GM18861 (cell line): ENCODE measurements around the gene PAM16.

Source experiments
- ATAC-seq: cut with Tn5 transposase; IDR thresholded peaks from one replicate; pipeline ENCODE4 v1.9.1; 2021; ENCODE audit not compliant: unreplicated experiment

PAM16 gene

DNA sequence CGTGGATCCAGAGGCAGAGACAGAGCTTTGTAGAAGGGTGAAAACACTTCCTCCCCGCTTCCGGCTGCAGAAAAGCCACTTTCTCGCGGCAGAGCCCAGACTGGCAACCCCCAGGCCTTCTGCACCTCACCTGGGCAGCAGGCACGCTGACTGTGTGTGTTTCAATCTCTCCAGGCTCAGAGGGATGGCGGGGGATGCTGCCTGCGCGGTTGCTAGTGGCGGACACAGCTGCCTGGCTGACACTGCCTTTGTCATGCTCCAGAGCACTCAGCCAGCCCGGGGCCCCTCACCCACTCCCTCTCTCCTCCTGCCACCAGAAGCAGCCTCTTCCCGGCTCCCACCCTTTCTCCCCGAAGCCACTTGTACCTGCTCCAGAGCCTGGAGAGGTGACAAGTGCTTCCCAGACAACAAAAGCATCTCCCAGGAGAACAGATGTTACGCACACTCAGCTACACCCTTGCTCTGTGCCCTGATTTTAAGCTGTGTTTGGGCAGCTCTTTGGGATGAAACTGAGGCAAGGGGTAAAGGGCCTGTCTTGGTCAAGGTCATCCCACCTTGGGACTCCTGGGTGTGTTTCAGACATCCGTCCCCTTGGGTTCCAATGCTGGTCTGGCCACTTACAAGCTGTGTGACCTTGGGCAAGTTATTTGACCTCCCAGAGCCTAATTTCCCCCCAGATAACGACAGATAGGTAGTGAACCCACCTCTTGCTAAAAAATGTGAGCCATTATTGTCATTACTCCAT, 44.5 kb downstream of the PAM16 start:
- ATAC-seq: no peak

DNA sequence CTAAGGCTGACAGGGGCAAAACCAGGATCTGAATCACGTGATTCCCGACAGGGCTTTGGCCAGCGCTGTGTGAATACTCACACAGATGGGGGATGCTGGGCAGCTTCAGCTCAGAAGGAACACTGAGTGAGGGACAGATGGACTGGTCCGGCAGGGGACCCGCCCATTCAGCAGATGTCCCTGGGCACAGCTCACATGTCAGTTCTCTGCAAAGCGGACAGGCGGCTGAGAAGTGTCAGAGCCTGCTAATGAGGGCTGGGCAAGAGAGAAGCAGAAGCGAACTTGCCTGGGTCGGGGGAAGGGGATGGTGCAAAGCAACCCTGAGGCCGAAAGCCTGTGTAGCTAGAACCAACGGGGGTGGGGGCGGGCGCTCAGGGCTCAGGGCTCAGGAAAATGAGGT, 47.1 kb downstream of the PAM16 start:
- no peak for ATAC-seq

DNA sequence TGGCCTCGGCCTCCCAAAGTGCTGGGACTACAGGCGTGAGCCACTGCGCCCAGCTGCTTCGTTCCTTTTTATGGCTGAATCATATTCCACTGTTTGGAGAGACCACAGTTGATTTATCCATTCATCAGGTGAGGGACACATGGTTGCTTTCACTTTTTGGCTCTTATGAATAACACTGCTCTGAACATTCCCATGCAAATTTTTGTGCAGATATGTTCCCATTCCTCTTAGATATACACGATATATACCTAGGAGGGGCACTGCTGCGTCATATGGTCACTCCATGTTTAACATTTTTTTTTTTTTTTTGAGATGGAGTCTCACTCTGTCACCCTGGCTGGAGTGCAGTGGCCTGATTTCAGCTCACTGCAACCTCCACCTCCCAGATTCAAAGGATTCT, 49.2 kb downstream of the PAM16 start:
- ATAC-seq: no peak

DNA sequence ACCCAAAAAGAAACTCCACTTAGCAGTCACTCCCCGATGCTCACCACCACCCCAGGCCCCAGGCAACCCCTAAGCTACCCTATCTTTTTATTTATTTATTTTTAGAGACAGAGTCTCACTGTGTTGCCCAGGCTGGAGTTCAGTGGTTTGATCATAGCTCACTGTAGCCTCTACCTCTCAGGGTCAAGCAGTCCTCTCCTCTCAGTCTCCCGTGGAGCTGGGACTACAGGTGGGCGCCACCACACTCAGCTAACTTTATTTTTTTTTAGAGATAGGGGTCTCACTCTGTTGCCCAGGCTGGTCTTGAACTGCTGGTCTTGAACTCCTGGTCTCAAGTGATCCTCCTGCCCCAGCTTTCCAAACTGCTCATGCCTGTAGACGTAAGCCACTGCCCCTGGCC, 49.9 kb downstream of the PAM16 start:
- no peak for ATAC-seq

DNA sequence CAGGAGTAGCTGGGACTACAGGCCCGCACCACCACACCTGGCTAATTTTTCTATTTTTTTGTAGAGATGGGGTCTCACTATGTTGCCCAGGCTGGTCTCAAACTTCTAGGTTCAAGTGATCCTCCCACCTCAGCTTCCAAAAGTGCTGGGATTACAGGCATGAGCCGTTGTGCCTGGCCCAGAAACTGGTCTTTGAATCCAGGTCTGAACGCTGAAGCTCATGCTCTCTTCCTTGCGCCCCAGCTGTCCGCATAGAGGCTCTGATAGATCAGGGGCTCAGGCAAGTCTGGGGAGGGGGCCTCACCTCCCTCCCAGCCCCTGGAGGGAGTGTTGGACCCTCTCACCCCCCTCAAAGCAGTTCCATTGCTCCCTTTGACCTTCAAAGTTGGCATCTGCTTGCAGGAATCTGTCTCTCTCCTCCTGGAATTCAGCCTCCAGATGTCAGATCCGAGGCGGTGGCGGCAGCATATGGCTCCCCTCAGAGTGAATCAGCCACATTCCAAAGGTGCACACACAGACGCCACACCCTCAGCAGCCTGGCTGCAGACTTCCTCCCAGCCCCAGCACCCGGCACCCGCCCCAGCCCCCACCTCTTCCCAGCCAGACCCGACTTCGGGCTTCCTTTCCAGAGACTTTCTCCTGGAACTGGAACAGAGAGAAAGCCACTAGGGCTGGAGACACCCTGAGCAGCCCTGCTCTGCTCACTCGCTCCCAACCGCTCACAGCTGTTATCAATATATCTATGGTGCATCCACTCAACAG, 52.2 kb downstream of the PAM16 start:
- no peak for ATAC-seq

DNA sequence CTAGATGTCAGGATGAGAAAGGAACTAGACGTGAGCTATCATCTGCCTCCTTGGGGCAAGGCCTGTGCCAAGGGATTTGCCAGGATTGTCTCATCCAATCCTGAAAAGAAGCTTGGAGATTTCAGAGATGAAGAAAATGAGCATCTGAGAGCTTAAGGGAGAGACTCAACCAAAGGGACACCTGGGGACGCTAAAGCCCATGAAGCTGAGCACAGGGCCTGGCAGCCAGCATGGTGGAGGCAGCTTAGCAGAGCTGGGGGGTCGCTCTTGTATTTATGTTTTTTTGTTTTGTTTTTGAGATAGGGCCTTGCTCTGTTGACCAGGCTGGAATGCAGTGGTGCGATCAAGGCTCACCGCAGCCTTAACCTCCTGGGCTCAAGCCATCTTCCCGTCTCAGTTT, 53.6 kb downstream of the PAM16 start:
- no peak for ATAC-seq

DNA sequence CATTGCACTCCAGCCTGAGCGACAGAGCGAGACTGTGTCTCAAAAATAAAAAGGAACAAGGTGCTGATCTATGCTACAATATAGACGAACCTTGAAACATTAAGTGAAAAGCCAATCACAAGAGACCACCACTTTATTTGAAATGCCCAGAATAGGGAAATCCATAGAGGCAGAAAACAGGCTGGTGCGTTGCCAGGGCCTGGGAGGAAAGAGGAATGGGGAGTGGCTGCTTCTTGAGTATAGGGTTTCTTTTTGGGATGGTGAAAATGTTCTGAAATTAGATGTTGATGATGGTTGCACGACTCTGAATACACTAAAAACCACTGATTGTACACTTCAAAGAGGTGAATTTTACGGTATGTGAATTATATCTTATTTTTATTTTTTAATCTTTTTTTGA, 55.5 kb downstream of the PAM16 start:
- ATAC-seq: no peak

DNA sequence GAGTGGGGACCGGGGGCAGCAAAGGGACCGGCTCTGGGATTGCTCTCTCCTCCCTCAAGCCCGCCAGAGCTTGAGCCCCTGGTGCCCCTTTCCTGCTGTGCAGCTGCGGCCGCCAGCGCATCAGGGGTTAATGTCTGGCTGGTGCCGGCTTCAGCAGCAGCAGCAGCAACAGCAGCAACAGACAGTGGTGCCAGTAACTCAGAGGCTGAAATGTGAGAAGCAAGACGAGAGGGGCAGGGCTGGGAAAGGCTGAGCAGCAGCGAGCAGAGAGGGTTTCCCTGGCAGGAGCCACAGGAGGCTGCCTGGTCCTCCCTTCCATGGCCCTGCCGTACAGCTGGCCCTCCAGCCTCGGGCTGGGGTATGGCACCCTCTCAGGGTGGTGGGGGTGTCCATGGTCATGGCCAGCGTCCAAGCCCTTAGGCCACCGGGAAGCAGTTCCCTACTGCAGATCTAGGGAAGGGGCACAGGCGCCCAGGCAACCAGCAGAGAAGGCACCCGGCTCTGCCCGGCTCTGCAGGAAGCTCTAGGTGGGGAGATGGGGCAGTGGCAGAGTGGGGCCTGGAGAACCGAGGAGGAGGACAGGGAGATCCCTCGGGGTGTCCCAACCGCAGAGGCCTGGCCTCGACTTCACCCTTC, 57.2 kb downstream of the PAM16 start:
- ATAC-seq: no peak

DNA sequence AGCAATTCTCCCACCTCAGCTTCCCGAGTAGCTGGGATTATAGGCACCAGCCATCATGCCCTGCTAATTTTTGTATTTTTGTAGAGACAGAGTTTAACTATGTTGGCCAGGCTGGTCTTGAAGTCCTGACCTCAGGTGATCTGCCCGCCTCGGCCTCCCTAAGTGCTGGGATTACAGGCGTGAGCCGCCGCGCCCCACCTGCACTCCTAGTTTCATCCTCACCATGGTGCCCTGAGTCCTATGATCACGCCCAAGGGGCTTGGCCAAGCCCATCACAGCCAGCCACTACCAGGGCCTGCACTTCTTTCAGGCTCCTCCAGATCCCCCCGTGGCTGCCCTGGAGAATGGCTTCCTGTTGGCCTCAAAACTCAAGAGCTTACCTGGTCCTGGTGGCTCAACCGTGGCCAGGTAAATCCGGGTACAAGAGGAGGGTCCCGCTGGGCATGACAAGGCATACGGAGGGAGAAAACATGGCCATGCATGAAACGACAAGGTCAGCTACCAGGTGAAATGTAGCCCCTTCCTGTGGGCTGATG, 57.9 kb downstream of the PAM16 start:
- no peak for ATAC-seq

DNA sequence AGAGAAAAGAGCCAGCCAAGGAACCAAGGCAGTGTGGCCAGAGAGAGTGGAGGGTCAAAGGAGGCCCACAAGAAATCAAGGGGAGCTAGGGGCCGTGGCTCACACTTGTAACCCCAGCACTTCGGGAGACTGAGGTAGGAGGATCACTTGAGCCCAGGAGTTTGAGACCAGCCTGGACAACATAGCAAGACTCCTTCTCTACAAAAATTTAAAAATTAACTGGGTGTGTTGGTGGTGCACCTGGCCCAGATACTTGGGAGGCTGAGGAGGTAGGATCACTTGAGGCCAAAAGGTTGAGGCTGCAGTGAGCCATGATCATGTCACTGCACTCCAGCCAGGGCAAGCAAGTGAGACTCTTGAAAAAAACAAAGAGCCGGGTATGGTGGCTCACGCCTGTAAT, 59.4 kb downstream of the PAM16 start:
- no peak for ATAC-seq
